SU-DHL-6 (cell line): ENCODE results near the gene CEP41.

Experiments used
- H2AFZ ChIP-seq: fragments of 200-600 bp; sonication (generic); 2 replicates; pipeline ENCODE4 v1.6.1; 2014; ENCODE audit warnings: low read depth, mild to moderate bottlenecking, moderate library complexity, mixed read lengths, antibody characterized with exemption, low read length; ENCODE audit not compliant: severe bottlenecking
- H3F3A ChIP-seq: fragments of 200-600 bp; shearing (Covaris generic); 2 replicates; pipeline ENCODE4 v1.6.0; 2016; ENCODE audit warnings: antibody characterized with exemption, mild to moderate bottlenecking; ENCODE audit not compliant: insufficient read depth
- H3K27ac ChIP-seq: fragments of 200-600 bp; sonication (generic); 2 replicates; pipeline ENCODE4 v1.5.1; 2016; ENCODE audit warnings: low read depth, mild to moderate bottlenecking, low read length, moderate library complexity, mixed read lengths
- H3K27me3 ChIP-seq: fragments of 200-600 bp; sonication (generic), shearing (Covaris generic); 2 replicates; pipeline ENCODE4 v1.6.0; 2014; ENCODE audit warnings: mild to moderate bottlenecking, low read length
- H3K36me3 ChIP-seq: fragments of 200-600 bp; sonication (generic); 2 replicates; pipeline ENCODE4 v1.6.1; 2014; ENCODE audit warnings: mild to moderate bottlenecking, low read length, mixed read lengths
- H3K4me2 ChIP-seq: fragments of 300-600, 200-600 bp; shearing (Covaris generic), sonication (generic); 2 replicates; pipeline ENCODE4 v1.6.0; 2014; ENCODE audit warnings: low read length, low read depth, mild to moderate bottlenecking; ENCODE audit not compliant: poor library complexity, severe bottlenecking
- H3K4me3 ChIP-seq: fragments of 200-600 bp; sonication (generic); 2 replicates; pipeline ENCODE4 v1.5.1; 2014; ENCODE audit warnings: antibody characterized with exemption, low read length, mild to moderate bottlenecking, mixed read lengths; ENCODE audit not compliant: insufficient read depth, poor library complexity, severe bottlenecking
- H3K79me2 ChIP-seq: fragments of 200-600 bp; sonication (generic); 2 replicates; pipeline ENCODE4 v1.6.1; 2014; ENCODE audit warnings: mild to moderate bottlenecking, low read length, moderate library complexity; ENCODE audit not compliant: insufficient read depth
- H3K9ac ChIP-seq: fragments of 200-600 bp; sonication (generic); 2 replicates; pipeline ENCODE4 v1.7.0; 2014; ENCODE audit warnings: mild to moderate bottlenecking, low read length
- H3K9me2 ChIP-seq: fragments of 200-600 bp; sonication (generic); replicated peaks from 2 replicates; pipeline ENCODE4 v1.6.1; 2014; ENCODE audit warnings: low read length; ENCODE audit not compliant: insufficient read depth
- H3K9me3 ChIP-seq: fragments of 200-600 bp; sonication (generic); 2 replicates; pipeline ENCODE4 v1.6.1; 2014; ENCODE audit warnings: low read length, mixed read lengths; ENCODE audit not compliant: insufficient read depth
- H4K20me1 ChIP-seq: fragments of 200-600 bp; sonication (generic); 2 replicates; pipeline ENCODE4 v1.6.1; 2014; ENCODE audit warnings: low read depth, mild to moderate bottlenecking, antibody characterized with exemption, low read length, moderate library complexity, mixed read lengths
- EZH2phosphoT487 ChIP-seq: fragments of 200-600 bp; sonication (generic), shearing (Covaris generic); conservative IDR thresholded peaks from 2 replicates; pipeline ENCODE4 v1.6.1; 2018; ENCODE audit warnings: mild to moderate bottlenecking, antibody characterized with exemption, low read length, moderate library complexity, mixed read lengths
- TF ChIP-seq, protein P1 (sequence below): fragments of 200-600 bp; sonication (generic); IDR thresholded peaks from one replicate; pipeline ENCODE4 v1.5.1; 2017; ENCODE audit warnings: antibody characterized with exemption, mild to moderate bottlenecking, low read length, moderate library complexity; ENCODE audit not compliant: insufficient read depth, poor library complexity, severe bottlenecking

The CEP41 gene

DNA sequence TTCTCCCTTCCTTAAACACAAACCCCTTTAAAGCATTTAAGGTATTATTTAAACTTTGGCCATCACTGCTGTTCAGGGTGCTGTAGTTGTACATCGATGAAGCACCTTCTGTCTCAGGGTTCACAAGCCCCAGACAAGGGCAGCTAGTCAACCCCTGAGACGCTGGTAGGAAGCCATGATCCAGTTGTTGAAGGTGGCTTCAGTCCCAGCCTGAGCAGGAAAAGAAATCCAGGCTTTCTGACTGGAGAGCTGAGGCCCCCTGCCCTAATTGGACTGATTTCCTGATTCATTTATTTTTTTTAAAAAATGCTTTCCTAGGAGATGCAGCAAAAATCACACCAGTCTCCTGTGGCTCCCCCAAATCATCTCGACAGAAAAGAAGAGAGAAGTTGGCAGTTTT is 44.7 kb downstream of the CEP41 start:
- Histone ChIP-seq H3K36me3 (no peaks in the 10 kb centered on the region), H2AFZ (no peak overlapping the region), H3K4me2 (no peak overlapping the region), H3K9me3 (no peaks in the 10 kb centered on the region), H3K9ac (no peak overlapping the region), H3K79me2 (no peaks in the 10 kb centered on the region), H3K9me2 (no peaks in the 10 kb centered on the region), H3K4me3 (no peak overlapping the region), H3F3A (no peaks in the 10 kb centered on the region), H4K20me1 (no peaks in the 10 kb centered on the region), H3K27me3 (no peaks in the 10 kb centered on the region), H3K27ac (no peak overlapping the region)
- no peak for TF ChIP-seq EZH2phosphoT487
- TF ChIP-seq, protein P1, sequence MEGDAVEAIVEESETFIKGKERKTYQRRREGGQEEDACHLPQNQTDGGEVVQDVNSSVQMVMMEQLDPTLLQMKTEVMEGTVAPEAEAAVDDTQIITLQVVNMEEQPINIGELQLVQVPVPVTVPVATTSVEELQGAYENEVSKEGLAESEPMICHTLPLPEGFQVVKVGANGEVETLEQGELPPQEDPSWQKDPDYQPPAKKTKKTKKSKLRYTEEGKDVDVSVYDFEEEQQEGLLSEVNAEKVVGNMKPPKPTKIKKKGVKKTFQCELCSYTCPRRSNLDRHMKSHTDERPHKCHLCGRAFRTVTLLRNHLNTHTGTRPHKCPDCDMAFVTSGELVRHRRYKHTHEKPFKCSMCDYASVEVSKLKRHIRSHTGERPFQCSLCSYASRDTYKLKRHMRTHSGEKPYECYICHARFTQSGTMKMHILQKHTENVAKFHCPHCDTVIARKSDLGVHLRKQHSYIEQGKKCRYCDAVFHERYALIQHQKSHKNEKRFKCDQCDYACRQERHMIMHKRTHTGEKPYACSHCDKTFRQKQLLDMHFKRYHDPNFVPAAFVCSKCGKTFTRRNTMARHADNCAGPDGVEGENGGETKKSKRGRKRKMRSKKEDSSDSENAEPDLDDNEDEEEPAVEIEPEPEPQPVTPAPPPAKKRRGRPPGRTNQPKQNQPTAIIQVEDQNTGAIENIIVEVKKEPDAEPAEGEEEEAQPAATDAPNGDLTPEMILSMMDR, result no peak

DNA sequence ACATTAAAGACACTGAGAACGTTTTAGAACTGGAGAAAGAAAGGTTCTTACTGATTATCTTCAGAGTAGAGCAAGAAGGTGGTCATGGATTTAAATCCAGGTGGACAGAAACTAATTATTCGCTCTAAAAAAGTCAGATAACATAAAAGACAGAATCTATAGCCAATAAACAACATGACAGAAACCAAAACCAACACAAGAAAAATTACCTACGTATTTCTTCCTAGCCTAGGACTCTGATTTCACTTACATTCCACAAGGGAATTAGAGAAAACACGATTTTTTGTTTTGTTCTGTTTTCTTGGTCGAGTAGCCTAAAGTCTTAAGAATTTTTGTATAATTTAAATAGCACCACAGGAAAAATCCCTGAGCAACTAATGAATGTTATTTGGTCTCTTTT is 45.4 kb downstream of the CEP41 start:
- Histone ChIP-seq H3K27me3 (no peaks in the 10 kb centered on the region), H3K9me3 (no peaks in the 10 kb centered on the region), H3K79me2 (no peaks in the 10 kb centered on the region), H3K9me2 (no peaks in the 10 kb centered on the region), H3F3A (no peaks in the 10 kb centered on the region), H3K4me3 (no peak overlapping the region), H3K4me2 (no peak overlapping the region), H2AFZ (no peak overlapping the region), H3K27ac (no peak overlapping the region), H4K20me1 (no peaks in the 10 kb centered on the region), H3K36me3 (no peaks in the 10 kb centered on the region), H3K9ac (no peak overlapping the region)
- TF ChIP-seq EZH2phosphoT487, result no peak

DNA sequence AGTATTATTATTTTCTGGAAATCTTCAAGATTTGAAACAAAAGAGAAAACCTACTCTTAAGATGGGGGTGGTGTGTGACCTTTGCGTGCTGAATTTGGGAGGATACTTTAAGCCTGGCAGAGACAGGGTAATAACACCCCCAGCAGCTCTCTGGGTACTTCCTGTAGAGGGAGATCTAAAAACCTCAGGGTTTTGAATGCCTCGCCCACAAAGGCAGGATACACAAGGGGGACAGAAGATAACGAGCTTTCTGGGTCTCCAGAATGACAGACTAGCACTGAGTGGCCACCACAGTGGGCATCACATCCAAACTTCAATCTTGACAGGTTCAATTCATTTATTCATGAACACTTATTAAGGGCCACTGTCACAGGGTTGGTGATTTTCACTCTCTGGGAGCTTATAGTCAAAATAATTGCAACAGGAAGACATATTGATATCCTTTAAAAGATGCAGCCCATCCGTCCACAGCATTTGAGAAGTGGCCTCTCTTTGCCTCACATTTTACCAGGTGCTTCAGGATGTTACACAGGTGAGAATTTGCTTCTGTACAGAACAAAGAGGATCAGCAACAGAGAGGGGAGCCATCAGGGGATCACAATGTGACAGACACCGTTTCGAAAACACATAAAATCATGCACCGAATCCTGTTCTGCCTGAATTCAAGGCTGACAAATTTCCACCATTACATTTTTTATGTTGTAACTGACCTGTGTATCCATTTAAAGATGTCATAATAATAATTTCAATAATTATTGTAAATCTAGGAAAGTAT is 46.2 kb downstream of the CEP41 start:
- H3K9ac ChIP-seq, result no peak overlapping the region
- no peaks in the 10 kb centered on the region for H3K79me2 ChIP-seq
- H3K4me2 ChIP-seq, result no peak overlapping the region
- H3K9me2 ChIP-seq, result no peaks in the 10 kb centered on the region
- TF ChIP-seq, protein P1, result no peak
- no peak for TF ChIP-seq EZH2phosphoT487
- H2AFZ ChIP-seq, result no peak overlapping the region
- H3K4me3 ChIP-seq, result no peak overlapping the region
- no peaks in the 10 kb centered on the region for H3F3A ChIP-seq
- no peak overlapping the region for H3K27ac ChIP-seq
- no peaks in the 10 kb centered on the region for H3K36me3 ChIP-seq
- H4K20me1 ChIP-seq, result no peaks in the 10 kb centered on the region
- H3K27me3 ChIP-seq, result no peaks in the 10 kb centered on the region
- H3K9me3 ChIP-seq, result no peaks in the 10 kb centered on the region

DNA sequence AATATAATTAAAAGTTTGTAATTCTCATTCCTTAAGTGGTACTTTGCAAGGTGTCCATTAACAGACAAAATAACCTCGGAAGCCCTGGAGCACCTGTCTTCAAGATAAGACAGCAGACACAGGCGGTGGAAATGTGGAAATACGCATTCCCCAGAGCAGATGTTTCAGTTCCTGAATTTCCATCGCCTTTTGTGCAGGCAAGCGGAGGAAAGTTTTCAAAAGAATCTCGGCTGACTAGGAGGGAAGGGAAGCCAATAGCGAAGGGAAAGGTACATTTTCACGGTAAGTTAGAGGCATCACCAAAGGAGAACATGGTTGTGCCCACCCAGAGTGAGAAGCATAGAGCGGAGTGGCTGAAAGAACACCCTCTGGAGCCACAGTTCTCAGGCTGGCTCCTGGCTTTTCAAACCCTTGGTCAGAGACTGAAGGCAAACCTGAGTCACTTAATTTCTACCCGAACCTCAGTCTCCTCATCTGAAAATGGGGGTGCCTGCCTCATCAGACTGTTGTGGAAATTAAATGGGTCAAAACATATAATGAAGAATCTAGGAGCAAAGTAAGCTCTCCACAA is 46.9 kb downstream of the CEP41 start:
- Histone ChIP-seq H3K9ac (no peak overlapping the region), H3K36me3 (no peaks in the 10 kb centered on the region), H3K9me2 (no peaks in the 10 kb centered on the region), H3K79me2 (no peaks in the 10 kb centered on the region), H3K27ac (no peak overlapping the region), H3K4me2 (no peak overlapping the region), H3F3A (no peaks in the 10 kb centered on the region), H3K9me3 (no peaks in the 10 kb centered on the region), H3K27me3 (no peaks in the 10 kb centered on the region), H4K20me1 (no peaks in the 10 kb centered on the region), H2AFZ (no peak overlapping the region), H3K4me3 (no peak overlapping the region)
- no peak for TF ChIP-seq EZH2phosphoT487
- TF ChIP-seq, protein P1, result no peak
